IMR-90 (cell line): ENCODE data around the gene PKD2L1. TPM values are rescaled to one million over a fixed set of nuclear protein-coding genes. Genes with fewer than 3 reads are reported as not detected.

Experiments
- ATAC-seq: fragments of 200-7000 bp; cut with Tn5 transposase; 2 replicates; pipeline ENCODE4 v1.9.1; 2020; ENCODE audit warnings: low read depth, mild to moderate bottlenecking, moderate library complexity
- BruUV-seq: library from RNA; stranded (reverse); fragments of 400-500 nt; replicated peaks from 2 replicates; lab custom pipeline; 2021; lab: Mats Ljungman, UMichigan
- CTCF ChIA-PET: fragments of 300-600 bp; formaldehyde crosslinking; extraction: SDS; loops from one replicate; lab custom pipeline; 2021; ENCODE audit warnings: antibody characterized with exemption; lab: Yijun Ruan, JAX
- POLR2A ChIA-PET: fragments of 300-600 bp; sonication (Branson Sonifier 250); formaldehyde crosslinking; loops from one replicate; lab custom pipeline; 2022; ENCODE audit warnings: antibody characterized with exemption; ENCODE audit not compliant: unreplicated experiment; lab: Charles Lee
- DNase-seq: peaks from one replicate; pipeline ENCODE4 v3.0.0; 2013
- H2AFZ ChIP-seq: replicated peaks from 2 replicates; pipeline ENCODE3; 2013; ENCODE audit warnings: low read length, mild to moderate bottlenecking; ENCODE audit not compliant: poor library complexity
- H2AK5ac ChIP-seq: 2 replicates; pipeline ENCODE4 v1.6.1; 2013; ENCODE audit warnings: low read depth, low read length, inconsistent platforms
- H2AK9ac ChIP-seq: replicated peaks from 2 replicates; pipeline ENCODE3; 2013; ENCODE audit warnings: mild to moderate bottlenecking, low read depth, low read length, moderate library complexity; ENCODE audit not compliant: poor library complexity
- H2BK120ac ChIP-seq: 2 replicates; pipeline ENCODE4 v1.6.1; 2013; ENCODE audit warnings: low read depth, low read length, inconsistent platforms
- H2BK15ac ChIP-seq: 3 replicates; pipeline ENCODE4 v1.6.1; 2013; ENCODE audit warnings: low read depth, low read length, inconsistent platforms
- H2BK20ac ChIP-seq: 2 replicates; pipeline ENCODE4 v1.6.1; 2013; ENCODE audit warnings: low read depth, mild to moderate bottlenecking, inconsistent platforms, low read length, moderate library complexity
- H2BK5ac ChIP-seq: 2 replicates; pipeline ENCODE4 v1.6.1; 2013; ENCODE audit warnings: mild to moderate bottlenecking, low read depth, low read length, inconsistent platforms; ENCODE audit not compliant: poor library complexity, severe bottlenecking
- H3K14ac ChIP-seq: replicated peaks from 2 replicates; pipeline ENCODE4 v1.6.1; 2013; ENCODE audit warnings: low read depth, low read length, inconsistent platforms
- H3K18ac ChIP-seq: 2 replicates; pipeline ENCODE4 v1.6.1; 2013; ENCODE audit warnings: low read depth, low read length, control low read depth
- H3K23ac ChIP-seq: 2 replicates; pipeline ENCODE4 v1.6.1; 2013; ENCODE audit warnings: low read depth, low read length, inconsistent platforms
- H3K27ac ChIP-seq: 2 replicates; pipeline ENCODE4 v1.5.1; 2013; ENCODE audit warnings: mild to moderate bottlenecking, control low read depth, low read length; ENCODE audit not compliant: insufficient read depth
- H3K27me3 ChIP-seq: 2 replicates; pipeline ENCODE4 v1.6.1; 2013; ENCODE audit warnings: low read length; ENCODE audit not compliant: control insufficient read depth, insufficient read depth
- H3K36me3 ChIP-seq: 2 replicates; pipeline ENCODE4 v1.6.1; 2013; ENCODE audit warnings: low read length, mixed read lengths; ENCODE audit not compliant: control insufficient read depth, insufficient read depth
- H3K4ac ChIP-seq: 2 replicates; pipeline ENCODE4 v1.6.1; 2013; ENCODE audit warnings: low read depth, low read length, inconsistent platforms
- H3K4me1 ChIP-seq: 2 replicates; pipeline ENCODE4 v1.6.1; 2013; ENCODE audit warnings: low read length, mixed read lengths; ENCODE audit not compliant: control insufficient read depth, insufficient read depth
- H3K4me2 ChIP-seq: 2 replicates; pipeline ENCODE4 v1.6.1; 2013; ENCODE audit warnings: low read depth, mild to moderate bottlenecking, control low read depth, low read length, moderate library complexity
- H3K4me3 ChIP-seq: 2 replicates; pipeline ENCODE4 v1.5.1; 2013; ENCODE audit warnings: low read depth, mild to moderate bottlenecking, control low read depth, low read length, moderate library complexity; ENCODE audit not compliant: insufficient read depth
- H3K56ac ChIP-seq: 2 replicates; pipeline ENCODE4 v1.6.1; 2013; ENCODE audit warnings: low read length, inconsistent platforms; ENCODE audit not compliant: insufficient read depth; ENCODE audit errors: extremely low read depth
- H3K79me1 ChIP-seq, 2 experiments: 2 replicates each; pipeline ENCODE4 v1.6.1; 2013; ENCODE audit warnings: low read length in 2 of 2, inconsistent platforms in 1 of 2, low read depth in 1 of 2
- H3K9ac ChIP-seq: 2 replicates; pipeline ENCODE4 v1.6.1; 2013; ENCODE audit warnings: low read depth, low read length, control low read depth
- H3K9me1 ChIP-seq: 2 replicates; pipeline ENCODE4 v1.6.1; 2013; ENCODE audit warnings: low read length, inconsistent platforms; ENCODE audit not compliant: insufficient read depth
- H3K9me3 ChIP-seq: 2 replicates; pipeline ENCODE4 v1.6.1; 2013; ENCODE audit warnings: low read length; ENCODE audit not compliant: control insufficient read depth, insufficient read depth
- H4K20me1 ChIP-seq: 2 replicates; pipeline ENCODE4 v1.6.1; 2013; ENCODE audit warnings: low read length, inconsistent platforms; ENCODE audit not compliant: insufficient read depth
- H4K5ac ChIP-seq: 2 replicates; pipeline ENCODE4 v1.6.1; 2013; ENCODE audit warnings: mild to moderate bottlenecking, low read depth, low read length, control low read depth
- H4K8ac ChIP-seq, 2 experiments: 2 replicates each; pipeline ENCODE4 v1.6.1; 2013; ENCODE audit warnings: low read depth in 2 of 2, low read length in 2 of 2, control low read depth in 1 of 2, inconsistent platforms in 1 of 2
- H4K91ac ChIP-seq: 2 replicates; pipeline ENCODE4 v1.6.1; 2013; ENCODE audit warnings: low read depth, low read length, inconsistent platforms; ENCODE audit not compliant: insufficient read depth
- BHLHE40 ChIP-seq: fragments of 150-350 bp; IDR thresholded peaks from 2 replicates; pipeline ENCODE4 v1.6.1; 2016; ENCODE audit warnings: mild to moderate bottlenecking, low read depth, low read length
- CEBPB ChIP-seq: IDR thresholded peaks from 2 replicates; pipeline ENCODE4 v1.6.1; 2012; ENCODE audit warnings: low read depth, low read length, improper control_type of control experiment
- CHD1 ChIP-seq: IDR thresholded peaks from 2 replicates; pipeline ENCODE4 v1.6.1; 2012; ENCODE audit warnings: low read depth, low read length, improper control_type of control experiment
- CTCF ChIP-seq: conservative IDR thresholded peaks from 2 replicates; pipeline ENCODE4 v1.5.1; 2012; ENCODE audit warnings: mild to moderate bottlenecking, low read depth, low read length, improper control_type of control experiment
- ELK1 ChIP-seq: fragments of 150-350 bp; IDR thresholded peaks from 2 replicates; pipeline ENCODE4 v1.6.1; 2016; ENCODE audit warnings: low read depth, mild to moderate bottlenecking, low read length, moderate library complexity, borderline replicate concordance
- FOS ChIP-seq: fragments of 150-350 bp; IDR thresholded peaks from 2 replicates; pipeline ENCODE4 v1.6.1; 2016; ENCODE audit warnings: low read depth, low read length
- MAFK ChIP-seq: IDR thresholded peaks from 2 replicates; pipeline ENCODE4 v1.6.1; 2012; ENCODE audit warnings: low read depth, low read length, improper control_type of control experiment
- MAZ ChIP-seq: IDR thresholded peaks from 2 replicates; pipeline ENCODE4 v1.6.1; 2012; ENCODE audit warnings: low read depth, mild to moderate bottlenecking, low read length, improper control_type of control experiment, moderate library complexity, borderline replicate concordance
- MXI1 ChIP-seq: IDR thresholded peaks from 2 replicates; pipeline ENCODE4 v1.6.1; 2012; ENCODE audit warnings: low read depth, mild to moderate bottlenecking, low read length, moderate library complexity, borderline replicate concordance
- NFE2L2 ChIP-seq: fragments of 150-350 bp; IDR thresholded peaks from 2 replicates; pipeline ENCODE4 v1.6.1; 2016; ENCODE audit warnings: low read depth, mild to moderate bottlenecking, low read length
- POLR2A ChIP-seq: IDR thresholded peaks from 2 replicates; pipeline ENCODE4 v1.6.1; 2012; ENCODE audit warnings: mild to moderate bottlenecking, low read depth, low read length
- RAD21 ChIP-seq: IDR thresholded peaks from 2 replicates; pipeline ENCODE4 v1.6.1; 2012; ENCODE audit warnings: low read length, improper control_type of control experiment
- RCOR1 ChIP-seq: IDR thresholded peaks from 2 replicates; pipeline ENCODE4 v1.6.1; 2012; ENCODE audit warnings: mild to moderate bottlenecking, low read length, improper control_type of control experiment; ENCODE audit not compliant: insufficient replicate concordance
- RFX5 ChIP-seq: IDR thresholded peaks from 2 replicates; pipeline ENCODE4 v1.8.0; 2012; ENCODE audit warnings: low read depth, mild to moderate bottlenecking, low read length, moderate library complexity
- SMC3 ChIP-seq: fragments of 150-350 bp; IDR thresholded peaks from 2 replicates; pipeline ENCODE4 v1.6.1; 2016; ENCODE audit warnings: low read depth, mild to moderate bottlenecking, antibody characterized with exemption, low read length, moderate library complexity
- USF2 ChIP-seq: fragments of 150-350 bp; IDR thresholded peaks from 2 replicates; pipeline ENCODE4 v1.6.1; 2017; ENCODE audit warnings: mild to moderate bottlenecking, antibody characterized with exemption, low read length, low read depth
- WGBS, 2 experiments: methylation state at CpG; one replicate each; pipeline versions ENCODE4 v1.1.5 to v1.1.7; 2013; ENCODE audit warnings: missing lambda C conversion rate in 2 of 2; ENCODE audit not compliant: insufficient read length in 1 of 2; ENCODE audit errors: extremely low coverage in 2 of 2; 5-methylcytosine and 5-hydroxymethylcytosine counted together
- dilution Hi-C: fragments of 300-500 bp; cut with HindIII; formaldehyde crosslinking; loops from one replicate; pipeline ENCODE4 v1.14.3; 2018; ENCODE audit warnings: low sequenced_read_pairs; ENCODE audit not compliant: unreplicated experiment
- in situ Hi-C: fragments of 300-500 bp; cut with MboI; formaldehyde crosslinking; loops from 3 replicates; pipeline ENCODE4 v1.14.3; 2019; ENCODE audit warnings: low sequenced_read_pairs, inconsistent platforms, mixed read lengths
- intact Hi-C: fragments of 100-400 bp; cut with micrococcal nuclease; formaldehyde crosslinking; loops from 2 replicates; pipeline ENCODE4 v1.10.0; 2022
- polyA plus RNA-seq, 3 experiments: library from polyadenylated mRNA; depleted of rRNA; stranded (reverse); fragments of >200 nt; gene quantifications; 2 replicates each; pipeline ENCODE4 v1.2.3, GENCODE V29; 2012; ENCODE audit warnings: low replicate concordance in 1 of 3
- total RNA-seq: library from RNA; depleted of rRNA; stranded (reverse); fragments of >200 nt; gene quantifications from 2 replicates; pipeline ENCODE4 v1.2.3, GENCODE V29; 2012

PKD2L1 gene
- total and polyA plus RNA-seq, 2 of the 4 experiments (the other 2 are of a cell fraction) = not detected

GRCh38 chr10:100327718-100328009, 2.4 kb downstream of the PKD2L1 start:
- Histone ChIP-seq H2BK15ac (no peak overlapping the region), H4K5ac (no peak overlapping the region), H3K18ac (no peak overlapping the region), H4K91ac (no peak overlapping the region), H3K23ac (no peak overlapping the region), H3K36me3 (no peaks in the 10 kb centered on the region), H3K56ac (no peak overlapping the region), H2AK5ac (no peak overlapping the region), H3K79me1 (no peaks in the 10 kb centered on the region), H4K20me1 (no peaks in the 10 kb centered on the region), H3K27me3 (peaks cover 46% of the 10 kb centered on the region), H3K14ac (no peak overlapping the region), H2BK20ac (no peak overlapping the region), H3K9me3 (no peaks in the 10 kb centered on the region), H2BK120ac (no peak overlapping the region), H3K4ac (no peak overlapping the region), H3K9ac (no peak overlapping the region), H3K4me2 (no peak overlapping the region), H2AK9ac (no peak overlapping the region), H2AFZ (no peak overlapping the region), H2BK5ac (no peak overlapping the region), H3K27ac (no peak overlapping the region), H4K8ac (no peak overlapping the region), H3K4me1 (no peaks in the 10 kb centered on the region), H3K4me3 (no peak overlapping the region), H3K9me1 (no peaks in the 10 kb centered on the region)
- 80% methylated on average over 2 of the region's 3 CpGs; no CpG with 5 or more reads in 1 of the 2 experiments for WGBS, 2 experiments
- intact Hi-C loops (no loop called here), dilution Hi-C loops (no loop called here), in situ Hi-C loops (loop anchor here (25.0 kb wide), 1 partner anchor 560 kb away; no protein-coding TSS in a partner anchor)
- CTCF ChIA-PET = interaction anchor here (1.0 kb wide), 1 partner anchor 24 kb away, joined by 3 read pairs; no protein-coding TSS in a partner anchor
- DNase-seq (no peak), ATAC-seq (no peak)
- POLR2A ChIA-PET = no interaction called here
- TF ChIP-seq USF2 (no peak), MXI1 (no peak), RAD21 (no peak), ELK1 (no peak), POLR2A (no peak), CHD1 (no peak), SMC3 (no peak), CTCF (no peak), FOS (no peak), MAFK (no peak), RCOR1 (no peak), CEBPB (no peak), BHLHE40 (no peak), RFX5 (no peak), MAZ (no peak), NFE2L2 (no peak)
- BruUV-seq = no TSS peak
